ENCODE results near the gene ANTXR2. TPM values are rescaled to one million over a fixed set of nuclear protein-coding genes. Genes with fewer than 3 reads are reported as not detected.

Gene ANTXR2
- total and polyA plus RNA-seq, 2 of the 8 experiments (the other 6 are each of a cell fraction or from before 2014, with no cell fraction given): 1.1 to 7.5 TPM

- no peaks in the 10 kb centered on the region for H3K27me3 ChIP-seq (replicated peaks in 1 of 4; ENCODE audit: control insufficient read depth in 3 of 4, extremely low read depth in 1 of 4, insufficient read depth in 3 of 4, low read length in 3 of 4)
- no peak overlapping the region for H3K4ac ChIP-seq (replicated peaks; ENCODE audit: insufficient read length, low read depth, low read length)
- no peak overlapping the region for H3K18ac ChIP-seq (ENCODE audit: extremely low read depth, low read length)
- no peaks in the 10 kb centered on the region for H3K79me2 ChIP-seq (ENCODE audit: control insufficient read depth in 1 of 2, insufficient read depth in 2 of 2, low read length in 2 of 2)
- DNase-seq (ENCODE audit: low read depth in 1 of 2, low spot score in 2 of 2): no peak
- no peak overlapping the region for H3K23ac ChIP-seq (ENCODE audit: insufficient read length)
- H3K4me3 ChIP-seq (ENCODE audit: extremely low read depth in 1 of 4, insufficient read depth in 2 of 4, low read depth in 3 of 4, low read length in 4 of 4): no peak overlapping the region
- no peak overlapping the region for H2BK120ac ChIP-seq (replicated peaks; ENCODE audit: low read depth, low read length)
- H2AFZ ChIP-seq (ENCODE audit: low read length): no peak overlapping the region
- H3K56ac ChIP-seq (replicated peaks; ENCODE audit: insufficient read length, low read depth, low read length): no peak overlapping the region
- no peak overlapping the region for H2BK5ac ChIP-seq (ENCODE audit: low read depth, low read length)
- H3K14ac ChIP-seq (ENCODE audit: insufficient read length): no peak overlapping the region
- no peaks in the 10 kb centered on the region for H3K36me3 ChIP-seq (ENCODE audit: control insufficient read depth in 2 of 4, insufficient read depth in 4 of 4, low read length in 3 of 4)
- no peaks in the 10 kb centered on the region; the same call in 1 of the 2 replicates for H3K23me2 ChIP-seq (ENCODE audit: low read depth, low read length)
- no peak overlapping the region for H4K8ac ChIP-seq (ENCODE audit: extremely low read depth, insufficient read depth, low read length)
- no peak overlapping the region for H3K4me2 ChIP-seq (ENCODE audit: insufficient read depth in 1 of 2, low read depth in 2 of 2, low read length in 2 of 2)
- no peak overlapping the region for H2AK5ac ChIP-seq (ENCODE audit: low read depth, low read length)
- H3K9ac ChIP-seq (replicated peaks in 1 of 4; ENCODE audit: extremely low read depth in 1 of 4, low read depth in 3 of 4, low read length in 3 of 4): no peak overlapping the region
- H3K4me1 ChIP-seq (replicated peaks in 1 of 4; ENCODE audit: control insufficient read depth in 3 of 4, insufficient read depth in 4 of 4, low read length in 3 of 4): no peaks in the 10 kb centered on the region
- no peak overlapping the region for H3K27ac ChIP-seq (ENCODE audit: low read depth, low read length)
- 75% methylated on average over 1 of the region's 1 CpG; no CpG with 5 or more reads in 1 of the 2 experiments for WGBS, 2 experiments (ENCODE audit: extremely low coverage in 1 of 2, insufficient coverage in 1 of 2, insufficient read length in 1 of 2, insufficient replicate concordance in 2 of 2, low coverage in 1 of 2, low lambda C conversion rate in 2 of 2, missing lambda C conversion rate in 1 of 2)
- no peak overlapping the region for H4K91ac ChIP-seq (replicated peaks; ENCODE audit: insufficient read length, low read length)
- H2BK15ac ChIP-seq (ENCODE audit: low read length): no peak overlapping the region
- no peak overlapping the region for H4K5ac ChIP-seq (ENCODE audit: insufficient read length, low read depth, low read length)
- H2BK12ac ChIP-seq (ENCODE audit: low read depth, low read length): no peak overlapping the region
- ChIA-PET POLR2A (ENCODE audit: partially characterized antibody) (no interaction called here), CTCF (ENCODE audit: partially characterized antibody) (no interaction called here)
- H3K9me3 ChIP-seq (ENCODE audit: insufficient read depth in 2 of 2, low read depth in 1 of 2, low read length in 1 of 2): no peaks in the 10 kb centered on the region
- H4K20me1 ChIP-seq (replicated peaks in 1 of 2; ENCODE audit: control insufficient read depth in 1 of 2, insufficient read depth in 2 of 2, low read length in 2 of 2): no peaks in the 10 kb centered on the region
- H3K79me1 ChIP-seq (ENCODE audit: low read depth, low read length): no peaks in the 10 kb centered on the region
- no peak for FAIRE-seq
- TF ChIP-seq MAX (IDR thresholded peaks at IDR 0.05) (no peak), NRF1 (IDR thresholded peaks at IDR 0.05; ENCODE audit: low read depth, low read length) (no peak), SRF (IDR thresholded peaks at IDR 0.05; ENCODE audit: low read depth, low read length) (no peak), POLR2A (IDR thresholded peaks at IDR 0.05; ENCODE audit: control extremely low read depth in 1 of 2, low read depth in 2 of 2, low read length in 2 of 2) (no peak), RXRA (IDR thresholded peaks at IDR 0.05; ENCODE audit: insufficient read depth, low read depth, low read length) (no peak), HDAC6 (IDR thresholded peaks at IDR 0.05; ENCODE audit: low read depth, low read length) (no peak), SP4 (IDR thresholded peaks at IDR 0.05; ENCODE audit: low read length) (no peak), ASH2L (IDR thresholded peaks at IDR 0.05; ENCODE audit: low read length) (no peak), KDM5A (IDR thresholded peaks at IDR 0.05; ENCODE audit: low read length) (no peak)
- no peak overlapping the region for H2BK20ac ChIP-seq (ENCODE audit: low read length)
Observed at GRCh38 chr4:80088471-80088870, 15.4 kb upstream of the ANTXR2 start.

All from H1 (cell line).